Vagina (tissue), 2 donors: ENCODE results near the gene FSIP1. TPM values are rescaled to one million over a fixed set of nuclear protein-coding genes. Genes with fewer than 3 reads are reported as not detected.

Source experiments
- DNase-seq, 2 donors: peaks; one replicate each; pipeline ENCODE4 v3.0.0-alpha.2; 2017; ENCODE audit errors: extremely low spot score in 2 of 2
- H3K27ac ChIP-seq: fragments of 200-600 bp; sonication (generic); one replicate; pipeline ENCODE4 v1.5.1; 2019
- H3K27me3 ChIP-seq: fragments of 200-600 bp; sonication (generic); one replicate; pipeline ENCODE4 v1.5.1; 2019
- H3K36me3 ChIP-seq, 2 donors: fragments of 200-600 bp; sonication (generic); one replicate each; pipeline ENCODE4 v1.5.1; 2017 to 2019
- H3K4me1 ChIP-seq: fragments of 200-600 bp; sonication (generic); one replicate; pipeline ENCODE4 v1.5.1; 2019
- H3K4me3 ChIP-seq, 2 donors: fragments of 200-600 bp; sonication (generic); 1 replicate in 1 of 2; 2 replicates in 1 of 2; pipeline ENCODE4 v1.5.1; 2016 to 2019
- H3K9me3 ChIP-seq: fragments of 200-600 bp; sonication (generic); one replicate; pipeline ENCODE4 v1.5.1; 2019
- POLR2A ChIP-seq, 2 donors: fragments of 450-650 bp; IDR thresholded peaks; one replicate each; pipeline ENCODE4 v1.6.1; 2017; ENCODE audit warnings: antibody characterized with exemption in 2 of 2, mild to moderate bottlenecking in 2 of 2, moderate library complexity in 2 of 2
- POLR2AphosphoS5 ChIP-seq, 2 donors: sonication (generic); formaldehyde crosslinking; IDR thresholded peaks; one replicate each; pipeline ENCODE4 v1.9.0; 2017; ENCODE audit warnings: antibody characterized with exemption in 2 of 2, mild to moderate bottlenecking in 2 of 2, low read depth in 1 of 2; ENCODE audit not compliant: insufficient read depth in 1 of 2
- intact Hi-C: fragments of 100-400 bp; cut with DNase I; formaldehyde crosslinking; loops from one replicate; pipeline ENCODE4 v1.15.1; 2023
- total RNA-seq: library from RNA; depleted of rRNA; stranded (reverse); fragments of >200 nt; gene quantifications from one replicate; pipeline ENCODE4 v1.2.3, GENCODE V29; 2016
- TF ChIP-seq, protein P1 (sequence below), 3 experiments: fragments of 450-650 bp in 2 of 3; fragments of 200-600 bp in 1 of 3; sonication (generic) in 1 of 3; IDR thresholded peaks; one replicate each; pipeline ENCODE4 v1.5.1; 2017 to 2019; ENCODE audit warnings: antibody characterized with exemption in 3 of 3, mild to moderate bottlenecking in 2 of 3, moderate library complexity in 2 of 3

The FSIP1 gene
- total RNA-seq, 1 donor from 2014 or later, result 0.98 TPM

DNA sequence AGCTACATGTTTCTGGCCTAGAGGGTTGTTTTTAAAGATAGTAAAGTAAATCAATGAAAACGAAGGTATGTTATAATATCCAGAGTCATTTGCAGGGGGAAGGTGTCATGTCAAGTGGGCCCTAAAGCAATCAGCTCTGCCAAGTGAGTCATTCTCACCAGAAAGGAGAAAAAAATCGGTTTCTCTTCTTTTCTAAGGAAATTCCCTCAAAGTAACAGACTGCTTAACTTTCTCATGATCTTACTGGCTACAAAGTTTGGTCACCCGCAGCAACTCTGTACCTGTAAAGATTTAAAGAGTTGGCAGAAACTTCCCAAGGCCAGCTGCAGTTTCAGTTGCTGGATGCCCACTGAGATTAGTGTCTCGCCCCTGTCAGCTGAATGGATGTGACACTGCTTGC lies 5.5 kb upstream of the FSIP1 start:
- no peaks in the 10 kb centered on the region for H3K9me3 ChIP-seq
- no peaks in the 10 kb centered on the region for H3K27me3 ChIP-seq
- H3K4me1 ChIP-seq, result peaks cover 26% of the 10 kb centered on the region
- H3K36me3 ChIP-seq, result no peaks in the 10 kb centered on the region
- H3K27ac ChIP-seq, result no peak overlapping the region
- H3K4me3 ChIP-seq, result no peak overlapping the region
- intact Hi-C loops, result loop anchor here (5.0 kb wide), 1 partner anchor 259 kb away; no protein-coding TSS in a partner anchor
- no peak for DNase-seq
- TF ChIP-seq POLR2A (IDR thresholded peaks at IDR 0.05) (no peak), POLR2AphosphoS5 (IDR thresholded peaks at IDR 0.05; ENCODE audit: insufficient read depth in 1 of 2, low read depth in 1 of 2) (no peak)
- TF ChIP-seq, protein P1, sequence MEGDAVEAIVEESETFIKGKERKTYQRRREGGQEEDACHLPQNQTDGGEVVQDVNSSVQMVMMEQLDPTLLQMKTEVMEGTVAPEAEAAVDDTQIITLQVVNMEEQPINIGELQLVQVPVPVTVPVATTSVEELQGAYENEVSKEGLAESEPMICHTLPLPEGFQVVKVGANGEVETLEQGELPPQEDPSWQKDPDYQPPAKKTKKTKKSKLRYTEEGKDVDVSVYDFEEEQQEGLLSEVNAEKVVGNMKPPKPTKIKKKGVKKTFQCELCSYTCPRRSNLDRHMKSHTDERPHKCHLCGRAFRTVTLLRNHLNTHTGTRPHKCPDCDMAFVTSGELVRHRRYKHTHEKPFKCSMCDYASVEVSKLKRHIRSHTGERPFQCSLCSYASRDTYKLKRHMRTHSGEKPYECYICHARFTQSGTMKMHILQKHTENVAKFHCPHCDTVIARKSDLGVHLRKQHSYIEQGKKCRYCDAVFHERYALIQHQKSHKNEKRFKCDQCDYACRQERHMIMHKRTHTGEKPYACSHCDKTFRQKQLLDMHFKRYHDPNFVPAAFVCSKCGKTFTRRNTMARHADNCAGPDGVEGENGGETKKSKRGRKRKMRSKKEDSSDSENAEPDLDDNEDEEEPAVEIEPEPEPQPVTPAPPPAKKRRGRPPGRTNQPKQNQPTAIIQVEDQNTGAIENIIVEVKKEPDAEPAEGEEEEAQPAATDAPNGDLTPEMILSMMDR (IDR thresholded peaks at IDR 0.05), result no peak

DNA sequence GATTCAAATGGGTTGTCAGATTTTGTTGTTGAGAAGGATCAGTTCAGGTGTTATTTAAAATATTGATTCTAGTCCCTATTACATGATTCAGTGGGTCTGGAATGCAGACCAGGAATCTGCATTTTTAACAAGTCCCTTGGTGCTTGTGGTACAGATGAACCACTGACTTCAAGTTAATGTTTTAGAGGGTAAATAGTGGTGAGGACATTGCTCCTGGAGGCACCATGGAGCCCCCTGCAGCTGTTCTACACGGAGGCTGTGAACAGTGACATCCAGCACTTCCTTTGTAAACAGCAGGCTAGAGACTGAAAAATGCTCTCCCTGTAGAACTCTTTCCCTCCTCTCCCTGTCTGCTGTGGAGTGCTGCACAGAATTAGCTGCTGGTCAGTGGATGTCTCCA lies 4.8 kb upstream of the FSIP1 start:
- H3K4me3 ChIP-seq, result no peak overlapping the region
- H3K36me3 ChIP-seq, result no peaks in the 10 kb centered on the region
- H3K27me3 ChIP-seq, result no peaks in the 10 kb centered on the region
- intact Hi-C loops, result loop anchor here (5.0 kb wide), 1 partner anchor 260 kb away; no protein-coding TSS in a partner anchor
- H3K4me1 ChIP-seq, result peaks cover 26% of the 10 kb centered on the region
- H3K9me3 ChIP-seq, result no peaks in the 10 kb centered on the region
- DNase-seq, result no peak
- TF ChIP-seq POLR2A (IDR thresholded peaks at IDR 0.05) (no peak), POLR2AphosphoS5 (IDR thresholded peaks at IDR 0.05; ENCODE audit: insufficient read depth in 1 of 2, low read depth in 1 of 2) (no peak)
- TF ChIP-seq, protein P1 (IDR thresholded peaks at IDR 0.05), result no peak
- H3K27ac ChIP-seq, result no peak overlapping the region

DNA sequence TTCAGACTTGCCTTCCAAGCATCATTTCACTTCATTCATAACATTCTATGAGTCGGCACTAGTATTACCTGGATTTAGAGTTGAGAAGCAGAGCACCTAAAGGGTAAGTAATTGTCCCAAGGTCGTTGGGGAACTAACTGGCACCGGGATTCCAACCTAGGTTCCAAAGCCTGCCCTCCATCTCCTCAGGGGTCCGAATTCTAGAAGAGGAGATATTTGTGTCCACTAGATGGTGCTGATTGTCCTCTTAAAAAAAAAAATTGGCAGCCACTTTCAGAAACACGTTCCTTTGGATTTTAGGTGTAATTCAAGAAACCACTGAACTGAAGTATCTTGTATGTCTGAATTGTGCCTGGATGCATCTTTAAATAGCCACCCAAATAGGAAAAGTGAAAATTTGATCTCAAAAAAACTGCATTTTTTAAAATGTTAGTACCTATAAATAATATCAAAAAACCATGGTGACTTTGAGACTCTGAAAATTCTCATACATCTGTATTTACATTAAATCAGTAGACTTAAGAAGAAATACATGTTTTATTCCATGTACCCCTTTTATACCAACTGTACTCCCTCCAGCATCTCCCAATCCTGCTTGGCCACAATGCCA lies 3.9 kb upstream of the FSIP1 start:
- H3K27ac ChIP-seq, result peak overlapping the region; percentile 25
- intact Hi-C loops, result loop anchor here (5.0 kb wide), 1 partner anchor 261 kb away; no protein-coding TSS in a partner anchor
- peak in 1 of 2 donors; percentile 25 for TF ChIP-seq POLR2AphosphoS5 (IDR thresholded peaks at IDR 0.05; ENCODE audit: insufficient read depth in 1 of 2, low read depth in 1 of 2)
- TF ChIP-seq, protein P1 (IDR thresholded peaks at IDR 0.05), result peak; percentile 35 to 66 (median 49)
- TF ChIP-seq POLR2A (IDR thresholded peaks at IDR 0.05), result no peak
- no peaks in the 10 kb centered on the region for H3K27me3 ChIP-seq
- H3K4me3 ChIP-seq, result no peak overlapping the region
- H3K4me1 ChIP-seq, result peaks cover 26% of the 10 kb centered on the region
- no peaks in the 10 kb centered on the region for H3K9me3 ChIP-seq
- DNase-seq, result no peak
- no peaks in the 10 kb centered on the region for H3K36me3 ChIP-seq

DNA sequence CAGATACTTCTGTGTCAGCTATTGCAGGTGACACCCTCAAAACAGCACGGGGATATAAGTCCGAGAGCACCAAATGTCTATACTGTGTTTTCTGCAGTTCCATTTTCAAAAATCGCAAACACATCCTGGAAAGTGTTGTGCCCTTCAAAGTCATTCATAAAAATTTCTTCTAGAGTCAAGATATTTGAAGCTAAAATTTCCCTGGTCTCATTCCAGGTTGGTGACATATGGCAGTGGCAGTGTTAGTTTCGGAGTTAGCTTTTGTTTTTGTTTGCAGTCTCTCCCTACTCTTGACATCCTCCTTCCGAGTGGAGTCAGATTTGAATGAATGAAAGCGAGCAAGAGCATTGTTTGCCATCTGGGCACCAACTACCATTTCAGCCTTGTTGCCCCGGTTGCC lies 3.2 kb upstream of the FSIP1 start:
- Histone ChIP-seq H3K4me1 (peaks cover 26% of the 10 kb centered on the region), H3K36me3 (no peaks in the 10 kb centered on the region), H3K27ac (no peak overlapping the region), H3K4me3 (no peak overlapping the region), H3K27me3 (no peaks in the 10 kb centered on the region), H3K9me3 (no peaks in the 10 kb centered on the region)
- intact Hi-C loops, result loop anchor here (5.0 kb wide), 1 partner anchor 261 kb away; no protein-coding TSS in a partner anchor
- TF ChIP-seq POLR2AphosphoS5 (IDR thresholded peaks at IDR 0.05; ENCODE audit: insufficient read depth in 1 of 2, low read depth in 1 of 2) (no peak), POLR2A (IDR thresholded peaks at IDR 0.05) (no peak)
- TF ChIP-seq, protein P1 (IDR thresholded peaks at IDR 0.05), result no peak
- no peak for DNase-seq

DNA sequence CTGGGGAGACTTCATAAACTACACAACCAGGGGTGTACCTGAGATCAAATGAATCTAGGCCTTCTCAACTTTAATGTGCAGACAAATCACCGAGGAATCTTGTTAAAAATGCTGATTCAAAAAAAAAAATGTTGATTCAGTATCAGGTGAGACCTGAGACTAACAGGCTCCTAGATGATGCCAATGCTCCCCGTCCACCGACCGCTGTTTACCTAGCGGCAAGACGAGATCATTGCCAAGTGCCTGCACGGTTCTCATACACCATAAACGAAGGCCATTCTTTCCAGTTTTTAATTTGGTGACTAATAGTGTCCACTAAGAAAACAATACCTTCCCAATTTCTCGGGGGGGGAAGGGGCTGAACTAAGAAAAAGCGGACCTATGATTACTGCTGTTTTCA lies 2.5 kb upstream of the FSIP1 start:
- no peak for TF ChIP-seq POLR2A (IDR thresholded peaks at IDR 0.05)
- no peak for TF ChIP-seq POLR2AphosphoS5 (IDR thresholded peaks at IDR 0.05; ENCODE audit: insufficient read depth in 1 of 2, low read depth in 1 of 2)
- TF ChIP-seq, protein P1 (IDR thresholded peaks at IDR 0.05), result no peak
- no peak overlapping the region for H3K4me3 ChIP-seq
- H3K4me1 ChIP-seq, result peaks cover 26% of the 10 kb centered on the region
- H3K27ac ChIP-seq, result no peak overlapping the region
- no peaks in the 10 kb centered on the region for H3K9me3 ChIP-seq
- H3K27me3 ChIP-seq, result no peaks in the 10 kb centered on the region
- no peaks in the 10 kb centered on the region for H3K36me3 ChIP-seq
- DNase-seq, result no peak
- intact Hi-C loops, result loop anchor here (5.0 kb wide), 1 partner anchor 262 kb away; no protein-coding TSS in a partner anchor
